HG03575 (cell line): ENCODE measurements around the gene CDHR2.

ENCODE experiments used
- ATAC-seq: cut with Tn5 transposase; IDR thresholded peaks from one replicate; pipeline ENCODE4 v1.9.1; 2021; ENCODE audit not compliant: unreplicated experiment, insufficient number of reproducible peaks, low FRiP score; ENCODE audit errors: extremely low read depth

The CDHR2 gene

DNA sequence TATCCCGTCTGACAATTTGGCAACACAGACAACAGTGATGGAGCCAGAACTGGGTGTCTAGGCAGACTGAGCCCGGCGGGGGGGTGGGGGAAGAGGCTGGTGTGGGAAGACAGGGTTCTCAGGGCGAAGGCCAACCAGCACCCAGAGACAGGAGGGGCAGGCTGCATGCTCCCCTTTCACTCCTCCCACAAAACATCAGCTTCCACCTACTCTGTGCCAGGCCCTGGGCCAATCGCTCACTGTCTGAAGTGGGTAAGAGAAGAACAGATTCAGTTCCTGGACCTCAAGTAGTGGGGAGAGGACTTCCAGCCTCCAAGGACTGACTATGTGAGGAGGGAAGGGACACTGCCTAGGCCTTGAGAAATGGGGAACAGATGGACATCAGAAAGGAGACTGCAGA lies 78.4 kb downstream of the CDHR2 start:
- no peak for ATAC-seq

- ATAC-seq, result no peak
Measured at GRCh38 chr5:176628406-176629228, 79.5 kb downstream of the CDHR2 start.

GRCh38 chr5:176629317-176629852 lies 80.2 kb downstream of the CDHR2 start:
- no peak for ATAC-seq

DNA sequence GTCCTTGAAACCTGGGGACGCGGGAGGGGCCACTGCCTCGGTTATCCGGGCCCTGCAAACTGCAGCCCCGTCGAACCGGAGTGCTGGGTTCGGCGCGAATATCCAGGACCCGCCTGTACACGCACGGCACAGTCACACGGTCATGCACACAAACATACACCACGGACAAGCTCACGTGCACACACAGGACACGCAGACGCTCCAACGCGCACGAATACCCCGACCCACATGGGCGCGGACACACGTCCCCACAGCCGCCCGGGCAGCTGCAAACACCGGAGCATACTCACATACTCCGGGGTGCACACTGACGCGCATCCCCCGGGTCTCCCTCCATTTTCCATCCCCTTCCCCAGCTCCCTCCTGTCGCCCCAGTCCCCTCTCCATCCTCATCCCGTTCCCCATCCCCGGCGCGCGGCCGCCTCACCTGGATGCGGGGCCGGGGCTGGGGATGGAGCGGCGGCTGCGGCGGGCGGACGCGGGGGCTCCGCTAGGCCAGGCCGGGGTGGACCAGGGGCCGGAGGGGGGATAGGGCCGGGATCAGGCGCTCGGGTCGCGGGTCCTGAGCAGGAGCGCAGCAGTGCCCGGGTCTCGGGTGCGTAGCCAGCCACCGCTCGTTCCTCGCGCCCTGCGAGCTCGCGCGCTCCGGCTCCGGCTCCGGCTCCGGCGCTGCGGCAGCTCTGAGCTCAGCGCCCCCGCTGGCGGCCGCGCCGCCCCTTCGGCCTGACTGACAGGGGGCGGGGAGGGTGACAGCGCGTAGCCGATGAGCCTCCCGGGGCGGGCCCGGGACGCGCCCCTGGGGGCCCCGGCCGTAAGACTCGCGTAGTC lies 80.9 kb downstream of the CDHR2 start, which contains the start of the genes EIF4E1B and SNCB:
TSS of gene EIF4E1B (plus strand) at position 823 of the 828 bp plus-strand sequence. CDS start 12,113 bp downstream, outside the sequence.
TSS of gene SNCB (minus strand) at position 682 of the 828 bp plus-strand sequence. CDS start 880 bp downstream, outside the sequence.
- ATAC-seq, result no peak

DNA sequence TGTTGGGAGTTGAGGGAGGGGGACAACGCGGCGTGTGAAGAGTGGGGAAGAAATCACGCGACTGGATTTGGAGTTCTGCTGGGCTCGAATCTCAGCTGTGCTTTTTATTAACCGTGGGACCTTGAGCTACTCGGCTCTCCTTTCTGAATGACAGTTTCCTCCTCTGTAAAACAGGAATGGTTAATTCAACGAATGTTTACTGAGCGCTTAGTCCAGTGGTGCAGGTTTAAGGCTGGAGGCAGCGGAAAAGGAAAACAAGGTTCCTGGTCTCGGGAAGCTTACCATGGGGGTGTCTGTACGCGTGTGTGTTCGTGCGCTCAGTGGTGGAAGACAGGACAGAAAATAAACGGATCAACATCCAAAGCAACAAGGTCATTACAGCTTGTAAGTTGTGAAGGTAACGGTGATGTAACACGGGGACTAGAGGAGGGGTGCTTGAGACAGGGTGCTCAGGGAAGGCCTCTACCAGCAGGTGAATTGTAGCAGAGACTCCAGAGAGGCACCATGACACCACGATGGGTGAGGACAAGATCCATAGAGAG lies 81.6 kb downstream of the CDHR2 start:
- ATAC-seq, result no peak

DNA sequence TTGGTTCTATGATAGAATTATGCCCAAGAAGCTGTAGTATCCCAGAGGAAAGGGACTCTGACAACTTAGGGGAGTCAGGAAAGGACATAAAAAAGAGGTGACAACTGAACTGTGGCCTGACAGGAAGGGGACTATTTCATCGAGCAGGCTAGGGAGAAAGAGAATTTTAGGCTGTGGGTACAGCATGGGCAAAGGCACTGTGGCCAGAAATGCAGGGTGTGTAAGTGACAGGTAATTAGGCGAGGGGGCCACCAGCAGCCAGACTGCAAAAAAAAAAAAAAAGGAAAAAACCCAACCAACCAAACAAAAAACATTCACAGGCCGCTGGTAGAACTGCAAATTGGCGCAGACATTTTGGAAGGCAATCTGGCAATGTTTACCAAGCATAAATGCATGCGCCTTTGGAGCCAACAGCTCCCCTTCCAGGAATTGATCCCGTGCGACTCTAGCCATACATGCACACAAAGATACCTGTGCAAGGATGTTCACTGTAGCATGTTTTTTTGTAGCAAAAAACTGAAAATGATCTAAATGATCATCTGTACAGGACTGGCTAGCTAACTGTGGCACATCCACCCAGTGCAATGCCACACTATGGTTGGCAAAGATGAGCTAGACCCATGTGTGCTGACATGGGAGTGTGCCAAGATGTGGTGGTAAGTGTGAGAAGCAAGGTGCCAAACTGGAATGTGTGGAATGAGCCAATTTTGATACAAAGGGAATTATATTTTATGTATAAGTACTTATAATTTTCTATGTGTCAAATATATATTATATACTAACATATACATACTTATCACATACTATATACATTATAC lies 82.5 kb downstream of the CDHR2 start:
- no peak for ATAC-seq

DNA sequence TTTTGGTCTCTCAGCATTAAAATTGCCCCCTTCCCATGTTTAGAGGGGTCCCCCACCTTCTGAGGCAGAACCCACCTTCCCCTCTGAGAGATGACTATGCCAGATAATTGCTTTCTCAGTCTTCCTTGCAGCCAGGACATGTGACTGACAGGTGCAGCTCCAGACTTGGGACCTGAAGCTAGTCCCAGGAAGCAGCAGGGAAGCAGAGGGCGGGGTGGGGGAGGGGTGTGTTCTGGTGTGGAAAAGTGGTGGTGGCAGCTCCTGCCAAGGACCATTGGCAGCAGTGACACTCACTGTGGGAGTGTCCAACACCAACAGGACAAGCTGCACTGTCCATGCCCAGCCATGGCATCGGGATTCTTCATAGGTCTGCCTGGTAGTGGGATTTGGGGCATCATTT lies 83.6 kb downstream of the CDHR2 start:
- no peak for ATAC-seq

DNA sequence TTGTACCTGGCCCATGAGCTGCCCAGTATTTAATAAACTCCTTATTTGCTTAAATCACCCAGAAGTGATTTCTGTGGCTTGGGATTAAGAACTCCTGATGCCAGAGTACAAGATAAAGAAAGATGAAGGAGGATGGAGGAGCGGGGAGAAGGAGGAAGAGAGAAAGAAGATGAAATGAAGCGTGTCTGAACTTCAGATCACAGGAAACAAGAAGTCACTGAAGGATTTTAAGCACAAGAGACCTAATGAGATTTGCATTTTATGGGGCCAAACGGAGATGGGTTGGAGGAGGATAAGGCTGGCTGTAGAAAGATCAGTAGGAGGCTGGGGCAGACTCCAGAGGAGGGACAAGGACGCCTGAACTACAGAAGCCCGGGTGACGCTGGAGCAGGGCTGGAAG lies 84.5 kb downstream of the CDHR2 start:
- ATAC-seq, result no peak

- ATAC-seq, result no peak
Measured at GRCh38 chr5:176636426-176636825, 87.3 kb downstream of the CDHR2 start.

DNA sequence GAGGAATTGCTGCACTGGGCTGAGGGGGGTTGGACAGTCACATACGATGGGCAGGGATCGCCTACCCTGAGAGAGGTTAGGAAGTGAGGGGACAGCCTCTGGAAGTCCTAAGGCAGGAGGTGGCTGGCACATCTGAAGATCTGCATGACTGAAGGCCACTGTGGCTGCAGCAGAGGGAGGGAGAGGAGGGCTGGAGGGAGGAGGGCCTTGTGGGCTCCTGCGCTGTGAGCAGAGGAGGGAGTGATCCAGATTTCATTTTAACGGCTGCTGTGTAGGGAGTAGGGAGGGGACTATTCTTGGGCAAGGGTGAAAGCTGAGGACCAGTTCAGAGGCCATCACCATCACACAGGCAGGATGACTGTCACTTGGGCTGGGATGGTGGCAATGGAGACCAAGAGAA lies 88.4 kb downstream of the CDHR2 start:
- ATAC-seq, result no peak

DNA sequence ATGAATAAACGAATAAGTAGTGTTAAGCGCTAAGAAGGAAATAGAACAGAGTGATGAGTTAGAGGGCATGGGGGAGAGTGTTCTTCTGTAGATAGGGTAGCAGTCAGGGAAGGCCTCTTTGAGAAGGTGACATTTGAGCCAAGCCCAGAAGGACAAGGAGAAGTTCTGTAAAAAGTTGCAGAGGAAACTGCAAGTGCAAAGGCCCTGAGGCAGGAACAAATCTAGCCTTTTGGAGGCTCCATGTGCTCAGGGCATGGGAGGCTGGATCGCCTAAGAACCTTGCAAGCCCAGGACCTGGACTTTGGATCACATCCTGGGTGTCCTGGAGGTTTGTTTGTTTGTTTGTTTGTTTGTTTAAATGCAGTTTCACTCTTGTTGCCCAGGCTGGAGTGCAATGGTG lies 89.3 kb downstream of the CDHR2 start:
- no peak for ATAC-seq

DNA sequence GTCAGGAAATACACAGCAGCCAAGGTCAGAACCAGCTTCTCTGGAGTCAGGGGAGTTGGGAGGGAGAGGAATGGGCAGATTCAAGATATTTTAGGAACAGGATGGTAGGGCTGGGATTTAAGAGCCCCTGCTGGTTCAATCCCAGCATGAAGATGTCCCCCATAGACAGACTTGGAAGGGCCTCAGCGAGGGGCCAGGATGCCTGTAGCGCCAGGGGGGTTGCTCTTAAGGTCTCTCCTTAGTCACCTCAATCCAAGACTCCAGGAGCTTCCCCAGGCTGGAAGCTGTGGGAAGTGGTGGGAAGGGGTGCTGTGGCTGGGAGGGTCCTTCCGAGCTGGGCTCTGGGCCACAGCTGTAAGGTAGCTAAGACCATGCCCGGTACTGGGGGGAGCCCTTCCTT lies 90.1 kb downstream of the CDHR2 start:
- no peak for ATAC-seq

DNA sequence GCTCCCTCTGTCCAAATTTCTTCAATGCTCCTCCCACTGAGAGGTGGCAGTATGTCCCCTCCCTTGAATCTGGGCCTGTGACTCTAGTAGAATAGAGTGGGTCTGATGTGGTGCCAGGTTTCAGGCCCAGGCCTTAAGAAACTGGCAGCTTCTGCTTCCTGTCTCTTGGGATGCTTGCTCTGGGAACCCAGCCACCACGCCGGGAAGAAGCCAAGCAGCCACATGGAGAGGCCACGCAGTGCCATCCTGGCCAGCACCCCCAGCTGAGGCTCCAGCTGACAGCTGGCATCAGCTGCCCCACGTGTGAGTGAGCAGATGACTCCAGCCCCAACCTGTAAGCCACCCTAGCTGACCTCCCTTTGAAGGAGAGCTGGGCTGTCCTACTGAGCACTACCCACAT lies 90.8 kb downstream of the CDHR2 start:
- no peak for ATAC-seq

DNA sequence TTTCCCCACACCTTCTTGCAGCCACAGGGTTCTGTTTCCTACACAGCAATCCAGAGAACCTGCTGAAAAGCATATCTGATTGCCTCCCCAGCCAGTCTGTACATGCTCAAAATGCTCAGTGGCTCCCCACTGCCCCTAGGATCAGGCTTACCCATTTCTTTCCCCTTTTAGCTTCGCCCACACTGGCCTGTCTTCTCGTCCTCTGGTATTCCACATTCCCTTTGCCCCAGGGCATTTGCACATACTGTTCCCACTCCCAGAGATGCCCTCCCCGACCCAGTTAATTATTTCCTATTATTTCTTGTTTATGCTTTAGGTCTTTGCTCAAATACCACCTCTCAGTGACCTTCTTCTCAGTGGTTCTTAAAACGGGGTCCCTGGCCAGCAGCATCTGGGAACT lies 91.5 kb downstream of the CDHR2 start:
- no peak for ATAC-seq

DNA sequence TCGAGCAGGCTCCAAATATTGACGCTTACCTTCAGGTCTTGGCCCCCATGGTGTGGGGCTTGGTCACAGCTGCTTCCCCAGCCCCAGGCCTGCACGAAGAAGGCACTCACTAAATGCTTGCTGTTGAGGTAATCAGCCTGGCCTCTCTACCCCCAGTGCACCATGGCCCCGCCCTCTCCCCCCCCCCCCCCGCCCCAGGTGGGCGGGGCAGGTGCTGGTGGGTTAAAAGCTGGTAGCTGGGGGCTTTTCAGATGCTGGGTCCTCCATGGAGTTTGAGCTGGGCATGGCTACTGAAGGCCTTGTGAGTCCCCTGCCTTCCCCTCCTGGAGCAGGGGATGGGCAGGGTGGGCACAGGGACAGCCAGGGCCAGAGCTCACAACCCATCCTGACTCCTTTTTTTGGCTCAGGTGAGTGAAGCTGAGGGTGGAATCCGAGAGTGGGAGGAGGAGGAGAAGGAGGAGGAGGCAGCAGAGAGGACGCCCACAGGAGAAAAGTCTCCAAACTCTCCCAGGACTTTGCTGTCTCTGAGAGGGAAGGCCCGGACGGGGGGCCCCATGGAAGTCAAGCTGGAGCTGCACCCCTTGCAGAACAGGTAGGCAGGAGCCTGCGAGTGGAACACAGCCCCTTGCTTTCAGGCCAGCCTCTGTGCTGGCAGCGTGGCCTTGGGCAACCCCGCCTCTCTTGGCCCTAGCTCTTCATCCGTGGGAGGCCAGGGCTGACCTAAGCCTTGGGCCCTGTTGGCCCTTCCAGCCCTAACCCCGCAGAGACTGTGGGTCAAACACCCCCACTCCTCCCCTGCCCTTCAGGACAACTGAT lies 93.7 kb downstream of the CDHR2 start:
- ATAC-seq, result no peak

GRCh38 chr5:176643491-176644219 lies 94.5 kb downstream of the CDHR2 start:
- no peak for ATAC-seq

GRCh38 chr5:176644294-176644693 lies 95.2 kb downstream of the CDHR2 start:
- ATAC-seq, result no peak
